Stimulated activated CD8-positive, alpha-beta memory T cell treated with anti-CD3 and anti-CD28 coated beads, Interleukin-12 subunit alpha, Interleukin-12 subunit beta, amount 100 ng/mL, for 24 hours (primary cell): ENCODE data around the gene TIMM50.
A peak's percentile ranks its signal among the peaks of the same experiment; 100 is the strongest.
"Not testable (repeated sequence)": the region's sequence is repeated elsewhere in the genome, so short reads cannot be mapped to it uniquely, and the experiment has no call there.

Source experiments
- DNase-seq: peaks from one replicate; pipeline ENCODE4 v3.0.0-alpha.2; 2020; ENCODE audit errors: extremely low read depth

Gene TIMM50

GRCh38 chr19:39480337-39481228 lies at the start of gene TIMM50:
TSS of gene TIMM50 (plus strand) at chr19:39480838. CDS start at chr19:39480854, 16 bp downstream.
- DNase-seq: peak; percentile 98

- DNase-seq: no peak
Observed at GRCh38 chr19:39432677-39433025, 48.0 kb upstream of the TIMM50 start.

GRCh38 chr19:39433480-39434079 lies 47.1 kb upstream of the TIMM50 start:
- DNase-seq: no peak

GRCh38 chr19:39434123-39435076 lies 46.2 kb upstream of the TIMM50 start:
- DNase-seq: no peak

GRCh38 chr19:39435499-39436349 lies 44.9 kb upstream of the TIMM50 start, which contains the start of gene RPS16:
TSS of gene RPS16 (minus strand) at chr19:39435949. CDS start at chr19:39435895, 54 bp downstream.
- DNase-seq: peak; percentile 99

- no peak for DNase-seq
Observed at GRCh38 chr19:39436350-39436716, 44.3 kb upstream of the TIMM50 start.

- DNase-seq: no peak
Observed at GRCh38 chr19:39438270-39438934, 42.2 kb upstream of the TIMM50 start.

GRCh38 chr19:39444598-39445195 lies 35.9 kb upstream of the TIMM50 start:
- DNase-seq: no peak

- DNase-seq: peak; percentile 94
Observed at GRCh38 chr19:39445196-39446111, 35.2 kb upstream of the TIMM50 start, which contains the start of gene SUPT5H. TSS of gene SUPT5H (plus strand) at chr19:39445582. CDS start at chr19:39445891, 309 bp downstream.

- DNase-seq: no peak
Observed at GRCh38 chr19:39446365-39447084, 34.1 kb upstream of the TIMM50 start.

GRCh38 chr19:39448271-39448670 lies 32.4 kb upstream of the TIMM50 start:
- no peak for DNase-seq

- no peak for DNase-seq
Observed at GRCh38 chr19:39449116-39449797, 31.4 kb upstream of the TIMM50 start.

GRCh38 chr19:39451257-39451656 lies 29.4 kb upstream of the TIMM50 start:
- not testable (repeated sequence) for DNase-seq

- DNase-seq: no peak
Observed at GRCh38 chr19:39463403-39463802, 17.2 kb upstream of the TIMM50 start.

- no peak for DNase-seq
Observed at GRCh38 chr19:39465956-39466747, 14.5 kb upstream of the TIMM50 start.

GRCh38 chr19:39467941-39468340 lies 12.7 kb upstream of the TIMM50 start:
- DNase-seq: no peak

GRCh38 chr19:39469036-39469435 lies 11.6 kb upstream of the TIMM50 start:
- DNase-seq: no peak
